ENCODE data around the gene RBM10. TPM values are rescaled to one million over a fixed set of nuclear protein-coding genes. Genes with fewer than 3 reads are reported as not detected.

Gene RBM10
- total RNA-seq, 1 experiment from 2014 or later = 55.8 TPM

GRCh38 chrX:47182106-47182700 lies 37.2 kb downstream of the RBM10 start:
- no peak overlapping the region for H3K9ac ChIP-seq (ENCODE audit: extremely low read depth, insufficient read length, low read length)
- H3K27me3 ChIP-seq (ENCODE audit: insufficient read depth, low read length) = no peaks in the 10 kb centered on the region
- H4K5ac ChIP-seq (ENCODE audit: insufficient read length, low read depth, low read length) = no peak overlapping the region
- no peaks in the 10 kb centered on the region for H4K20me1 ChIP-seq (ENCODE audit: control insufficient read depth, insufficient read depth, insufficient read length)
- no peak overlapping the region for H3K14ac ChIP-seq (ENCODE audit: insufficient read depth, low read length)
- H3T11ph ChIP-seq (ENCODE audit: low read length) = no peak overlapping the region
- Mint-ChIP-seq H3K27me3 (ENCODE audit: low read depth) (no peaks in the 10 kb centered on the region; the same call in 1 of the 2 replicates), H3K36me3 (ENCODE audit: insufficient read depth in 1 of 3, low read depth in 3 of 3) (peaks cover 48 to 83% (median 68%) of the 10 kb centered on the region in 3 experiments), H3K4me3 (no peak overlapping the region), H3K27ac (no peak overlapping the region), H3K9me3 (peaks cover 61 to 77% of the 10 kb centered on the region in 2 experiments), H3K4me1 (0 out of 4 replicates have a peak, but pooled peaks cover 0 to under 1% of the 10 kb centered on the region in 2 experiments)
- H3K79me1 ChIP-seq (ENCODE audit: insufficient read depth, low read depth, low read length, poor library complexity, severe bottlenecking) = no peaks in the 10 kb centered on the region
- no peak overlapping the region for H3K4me2 ChIP-seq (ENCODE audit: insufficient read depth, insufficient read length, low read length)
- no peak overlapping the region for H3K4ac ChIP-seq (ENCODE audit: low read depth, low read length)
- H4K8ac ChIP-seq (replicated peaks; ENCODE audit: insufficient read length, low read depth, low read length) = no peak overlapping the region
- H2AFZ ChIP-seq (ENCODE audit: low read length) = no peak overlapping the region
- H2BK120ac ChIP-seq (ENCODE audit: low read depth, low read length, poor library complexity, severe bottlenecking) = no peak overlapping the region
- H2AK5ac ChIP-seq (ENCODE audit: insufficient read length, low read length) = no peak overlapping the region
- H3K23ac ChIP-seq (ENCODE audit: insufficient read length, low read depth, low read length) = no peak overlapping the region
- H2BK12ac ChIP-seq (ENCODE audit: insufficient read length, low read depth, low read length) = no peak overlapping the region
- H3K56ac ChIP-seq (ENCODE audit: insufficient read length, low read depth, low read length) = no peak overlapping the region
- DNase-seq = no peak
- H3K27ac ChIP-seq (ENCODE audit: insufficient read length, low read depth, low read length) = no peak overlapping the region
- H2BK15ac ChIP-seq (ENCODE audit: low read depth, low read length) = no peak overlapping the region
- H3K9me3 ChIP-seq (ENCODE audit: control insufficient read depth, low read depth, low read length) = no peaks in the 10 kb centered on the region
- WGBS (ENCODE audit: extremely low coverage, insufficient read length, low lambda C conversion rate) = no CpG with 5 or more reads among the region's 9 CpGs
- H4K91ac ChIP-seq (ENCODE audit: insufficient read length, low read depth, low read length) = no peak overlapping the region
- no peak overlapping the region for H2BK20ac ChIP-seq (ENCODE audit: low read depth, low read length, poor library complexity, severe bottlenecking)
- H3K18ac ChIP-seq (ENCODE audit: insufficient read length, low read depth, low read length) = no peak overlapping the region
- no peaks in the 10 kb centered on the region for H3K4me1 ChIP-seq (ENCODE audit: insufficient read depth, low read length)
- no peak for TF ChIP-seq CTCF (conservative IDR thresholded peaks at IDR 0.05)
- no peaks in the 10 kb centered on the region for H3K23me2 ChIP-seq (ENCODE audit: insufficient read length, low read depth, low read length, poor library complexity, severe bottlenecking)
- H2BK5ac ChIP-seq (ENCODE audit: insufficient read length, low read length) = no peak overlapping the region
- no peaks in the 10 kb centered on the region for H3K79me2 ChIP-seq (ENCODE audit: insufficient read depth, low read length)
